WTC11 (cell line): Measurements from ENCODE around the gene EMILIN3.

Experiments
- CREB1 ChIP-seq: sonication (generic); formaldehyde crosslinking; IDR thresholded peaks from 2 replicates; pipeline ENCODE4 v1.8.0; 2023; ENCODE audit warnings: mild to moderate bottlenecking, missing genetic modification reagents
- FOXP1 ChIP-seq: sonication (generic); formaldehyde crosslinking; IDR thresholded peaks from 2 replicates; pipeline ENCODE4 v1.8.0; 2022; ENCODE audit warnings: missing genetic modification reagents, mild to moderate bottlenecking, moderate library complexity, borderline replicate concordance
- SP1 ChIP-seq: sonication (generic); formaldehyde crosslinking; conservative IDR thresholded peaks from 2 replicates; pipeline ENCODE4 v1.8.1; 2022; ENCODE audit warnings: missing genetic modification reagents
- TCF7 ChIP-seq: sonication (generic); formaldehyde crosslinking; IDR thresholded peaks from 2 replicates; pipeline ENCODE4 v1.8.0; 2022; ENCODE audit warnings: mild to moderate bottlenecking, low read depth, missing genetic modification reagents, moderate library complexity
- TF ChIP-seq, protein P1 (sequence below): fragments of 200-600 bp; IDR thresholded peaks from 2 replicates; pipeline ENCODE4 v1.8.0; 2022; ENCODE audit warnings: antibody characterized with exemption
- TF ChIP-seq, protein P2 (sequence below): sonication (generic); formaldehyde crosslinking; IDR thresholded peaks from 2 replicates; pipeline ENCODE4 v1.8.0; 2023; ENCODE audit warnings: missing genetic modification reagents, mild to moderate bottlenecking, borderline replicate concordance

DNA sequence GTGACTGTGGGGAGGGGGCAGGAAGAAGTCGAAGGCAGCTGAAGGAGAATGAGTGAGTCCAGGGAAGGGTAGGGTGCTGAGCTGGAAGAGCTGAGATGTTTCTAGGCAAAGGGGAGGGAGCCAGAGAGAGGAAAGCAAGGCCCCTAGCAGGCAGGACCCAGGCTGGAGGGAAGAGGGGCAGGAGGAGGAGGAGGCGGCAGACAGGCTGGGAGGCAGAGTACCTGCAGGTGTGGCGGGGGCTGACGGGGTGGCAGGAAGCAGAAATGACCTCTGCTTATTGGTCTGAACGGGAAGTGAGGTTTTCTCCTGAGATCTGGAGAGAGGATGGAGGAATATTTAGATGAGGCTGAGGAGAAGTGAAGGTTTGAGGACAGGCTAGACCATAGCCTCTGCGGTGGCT is 10.7 kb upstream of the EMILIN3 start:
- TF ChIP-seq, protein P1, sequence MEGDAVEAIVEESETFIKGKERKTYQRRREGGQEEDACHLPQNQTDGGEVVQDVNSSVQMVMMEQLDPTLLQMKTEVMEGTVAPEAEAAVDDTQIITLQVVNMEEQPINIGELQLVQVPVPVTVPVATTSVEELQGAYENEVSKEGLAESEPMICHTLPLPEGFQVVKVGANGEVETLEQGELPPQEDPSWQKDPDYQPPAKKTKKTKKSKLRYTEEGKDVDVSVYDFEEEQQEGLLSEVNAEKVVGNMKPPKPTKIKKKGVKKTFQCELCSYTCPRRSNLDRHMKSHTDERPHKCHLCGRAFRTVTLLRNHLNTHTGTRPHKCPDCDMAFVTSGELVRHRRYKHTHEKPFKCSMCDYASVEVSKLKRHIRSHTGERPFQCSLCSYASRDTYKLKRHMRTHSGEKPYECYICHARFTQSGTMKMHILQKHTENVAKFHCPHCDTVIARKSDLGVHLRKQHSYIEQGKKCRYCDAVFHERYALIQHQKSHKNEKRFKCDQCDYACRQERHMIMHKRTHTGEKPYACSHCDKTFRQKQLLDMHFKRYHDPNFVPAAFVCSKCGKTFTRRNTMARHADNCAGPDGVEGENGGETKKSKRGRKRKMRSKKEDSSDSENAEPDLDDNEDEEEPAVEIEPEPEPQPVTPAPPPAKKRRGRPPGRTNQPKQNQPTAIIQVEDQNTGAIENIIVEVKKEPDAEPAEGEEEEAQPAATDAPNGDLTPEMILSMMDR, result no peak
- TF ChIP-seq, protein P2, sequence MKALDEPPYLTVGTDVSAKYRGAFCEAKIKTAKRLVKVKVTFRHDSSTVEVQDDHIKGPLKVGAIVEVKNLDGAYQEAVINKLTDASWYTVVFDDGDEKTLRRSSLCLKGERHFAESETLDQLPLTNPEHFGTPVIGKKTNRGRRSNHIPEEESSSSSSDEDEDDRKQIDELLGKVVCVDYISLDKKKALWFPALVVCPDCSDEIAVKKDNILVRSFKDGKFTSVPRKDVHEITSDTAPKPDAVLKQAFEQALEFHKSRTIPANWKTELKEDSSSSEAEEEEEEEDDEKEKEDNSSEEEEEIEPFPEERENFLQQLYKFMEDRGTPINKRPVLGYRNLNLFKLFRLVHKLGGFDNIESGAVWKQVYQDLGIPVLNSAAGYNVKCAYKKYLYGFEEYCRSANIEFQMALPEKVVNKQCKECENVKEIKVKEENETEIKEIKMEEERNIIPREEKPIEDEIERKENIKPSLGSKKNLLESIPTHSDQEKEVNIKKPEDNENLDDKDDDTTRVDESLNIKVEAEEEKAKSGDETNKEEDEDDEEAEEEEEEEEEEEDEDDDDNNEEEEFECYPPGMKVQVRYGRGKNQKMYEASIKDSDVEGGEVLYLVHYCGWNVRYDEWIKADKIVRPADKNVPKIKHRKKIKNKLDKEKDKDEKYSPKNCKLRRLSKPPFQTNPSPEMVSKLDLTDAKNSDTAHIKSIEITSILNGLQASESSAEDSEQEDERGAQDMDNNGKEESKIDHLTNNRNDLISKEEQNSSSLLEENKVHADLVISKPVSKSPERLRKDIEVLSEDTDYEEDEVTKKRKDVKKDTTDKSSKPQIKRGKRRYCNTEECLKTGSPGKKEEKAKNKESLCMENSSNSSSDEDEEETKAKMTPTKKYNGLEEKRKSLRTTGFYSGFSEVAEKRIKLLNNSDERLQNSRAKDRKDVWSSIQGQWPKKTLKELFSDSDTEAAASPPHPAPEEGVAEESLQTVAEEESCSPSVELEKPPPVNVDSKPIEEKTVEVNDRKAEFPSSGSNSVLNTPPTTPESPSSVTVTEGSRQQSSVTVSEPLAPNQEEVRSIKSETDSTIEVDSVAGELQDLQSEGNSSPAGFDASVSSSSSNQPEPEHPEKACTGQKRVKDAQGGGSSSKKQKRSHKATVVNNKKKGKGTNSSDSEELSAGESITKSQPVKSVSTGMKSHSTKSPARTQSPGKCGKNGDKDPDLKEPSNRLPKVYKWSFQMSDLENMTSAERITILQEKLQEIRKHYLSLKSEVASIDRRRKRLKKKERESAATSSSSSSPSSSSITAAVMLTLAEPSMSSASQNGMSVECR, result no peak
- TF ChIP-seq TCF7 (CRISPR knock-in tag), result no peak
- TF ChIP-seq CREB1 (CRISPR knock-in tag), result no peak
- no peak for TF ChIP-seq FOXP1 (CRISPR knock-in tag)
- TF ChIP-seq SP1 (CRISPR knock-in tag), result no peak
